Panc1 (cell line): ENCODE data around the gene UNC80.

ENCODE experiments used
- SIN3A ChIP-seq: IDR thresholded peaks from 2 replicates; pipeline ENCODE4 v1.6.1; 2012; ENCODE audit warnings: low read depth, mild to moderate bottlenecking, low read length, moderate library complexity, borderline replicate concordance; ENCODE audit not compliant: insufficient read depth
- TCF7L2 ChIP-seq: IDR thresholded peaks from 2 replicates; pipeline ENCODE4 v1.6.1; 2011; ENCODE audit warnings: mild to moderate bottlenecking, low read depth, low read length, inconsistent platforms
- TF ChIP-seq, protein P1 (sequence below): fragments of 450-650 bp; IDR thresholded peaks from 2 replicates; pipeline ENCODE4 v1.5.1; 2017; ENCODE audit warnings: mild to moderate bottlenecking
- TF ChIP-seq, protein P2 (sequence below), 2 experiments: IDR thresholded peaks; 2 replicates each; pipeline ENCODE4 v1.6.1; 2011 to 2012; ENCODE audit warnings: low read depth in 2 of 2, control low read depth in 1 of 2, low read length in 1 of 2, mild to moderate bottlenecking in 1 of 2, moderate library complexity in 1 of 2; ENCODE audit not compliant: insufficient read depth in 1 of 2

DNA sequence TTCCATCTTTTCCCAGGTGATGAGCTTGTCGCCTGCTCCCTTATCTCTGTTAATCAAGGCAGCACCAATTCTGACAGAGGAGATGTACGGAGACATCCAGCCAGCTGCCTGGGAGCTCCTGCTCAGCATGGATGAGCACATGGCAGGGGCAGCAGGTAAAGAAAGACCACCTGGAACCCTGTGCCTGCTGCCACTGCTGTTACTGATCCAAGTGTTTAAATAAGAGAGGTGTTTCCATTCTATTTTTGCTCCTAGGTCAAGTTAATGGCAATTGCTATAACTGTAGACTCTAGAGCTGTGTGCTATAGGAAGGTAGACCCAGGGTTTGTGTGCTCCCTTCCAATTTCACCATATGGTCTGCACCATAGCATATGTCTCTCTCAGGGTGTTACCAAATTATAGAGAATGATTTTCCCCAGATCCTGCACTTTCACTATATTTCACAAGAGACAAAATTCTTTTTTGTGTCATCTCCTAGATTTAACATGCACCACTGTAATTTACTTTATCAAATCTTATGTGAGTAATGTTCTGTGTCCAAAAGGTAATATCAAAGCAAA lies 142.2 kb downstream of the UNC80 start:
- TF ChIP-seq TCF7L2 (no peak), SIN3A (no peak)
- TF ChIP-seq, protein P1, sequence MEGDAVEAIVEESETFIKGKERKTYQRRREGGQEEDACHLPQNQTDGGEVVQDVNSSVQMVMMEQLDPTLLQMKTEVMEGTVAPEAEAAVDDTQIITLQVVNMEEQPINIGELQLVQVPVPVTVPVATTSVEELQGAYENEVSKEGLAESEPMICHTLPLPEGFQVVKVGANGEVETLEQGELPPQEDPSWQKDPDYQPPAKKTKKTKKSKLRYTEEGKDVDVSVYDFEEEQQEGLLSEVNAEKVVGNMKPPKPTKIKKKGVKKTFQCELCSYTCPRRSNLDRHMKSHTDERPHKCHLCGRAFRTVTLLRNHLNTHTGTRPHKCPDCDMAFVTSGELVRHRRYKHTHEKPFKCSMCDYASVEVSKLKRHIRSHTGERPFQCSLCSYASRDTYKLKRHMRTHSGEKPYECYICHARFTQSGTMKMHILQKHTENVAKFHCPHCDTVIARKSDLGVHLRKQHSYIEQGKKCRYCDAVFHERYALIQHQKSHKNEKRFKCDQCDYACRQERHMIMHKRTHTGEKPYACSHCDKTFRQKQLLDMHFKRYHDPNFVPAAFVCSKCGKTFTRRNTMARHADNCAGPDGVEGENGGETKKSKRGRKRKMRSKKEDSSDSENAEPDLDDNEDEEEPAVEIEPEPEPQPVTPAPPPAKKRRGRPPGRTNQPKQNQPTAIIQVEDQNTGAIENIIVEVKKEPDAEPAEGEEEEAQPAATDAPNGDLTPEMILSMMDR, result no peak
- TF ChIP-seq, protein P2, sequence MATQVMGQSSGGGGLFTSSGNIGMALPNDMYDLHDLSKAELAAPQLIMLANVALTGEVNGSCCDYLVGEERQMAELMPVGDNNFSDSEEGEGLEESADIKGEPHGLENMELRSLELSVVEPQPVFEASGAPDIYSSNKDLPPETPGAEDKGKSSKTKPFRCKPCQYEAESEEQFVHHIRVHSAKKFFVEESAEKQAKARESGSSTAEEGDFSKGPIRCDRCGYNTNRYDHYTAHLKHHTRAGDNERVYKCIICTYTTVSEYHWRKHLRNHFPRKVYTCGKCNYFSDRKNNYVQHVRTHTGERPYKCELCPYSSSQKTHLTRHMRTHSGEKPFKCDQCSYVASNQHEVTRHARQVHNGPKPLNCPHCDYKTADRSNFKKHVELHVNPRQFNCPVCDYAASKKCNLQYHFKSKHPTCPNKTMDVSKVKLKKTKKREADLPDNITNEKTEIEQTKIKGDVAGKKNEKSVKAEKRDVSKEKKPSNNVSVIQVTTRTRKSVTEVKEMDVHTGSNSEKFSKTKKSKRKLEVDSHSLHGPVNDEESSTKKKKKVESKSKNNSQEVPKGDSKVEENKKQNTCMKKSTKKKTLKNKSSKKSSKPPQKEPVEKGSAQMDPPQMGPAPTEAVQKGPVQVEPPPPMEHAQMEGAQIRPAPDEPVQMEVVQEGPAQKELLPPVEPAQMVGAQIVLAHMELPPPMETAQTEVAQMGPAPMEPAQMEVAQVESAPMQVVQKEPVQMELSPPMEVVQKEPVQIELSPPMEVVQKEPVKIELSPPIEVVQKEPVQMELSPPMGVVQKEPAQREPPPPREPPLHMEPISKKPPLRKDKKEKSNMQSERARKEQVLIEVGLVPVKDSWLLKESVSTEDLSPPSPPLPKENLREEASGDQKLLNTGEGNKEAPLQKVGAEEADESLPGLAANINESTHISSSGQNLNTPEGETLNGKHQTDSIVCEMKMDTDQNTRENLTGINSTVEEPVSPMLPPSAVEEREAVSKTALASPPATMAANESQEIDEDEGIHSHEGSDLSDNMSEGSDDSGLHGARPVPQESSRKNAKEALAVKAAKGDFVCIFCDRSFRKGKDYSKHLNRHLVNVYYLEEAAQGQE (IDR thresholded peaks at IDR 0.05; ENCODE audit: insufficient read depth in 1 of 2, low read depth in 2 of 2, low read length in 1 of 2), result no peak
